HG03354 (cell line): ENCODE results near the gene SERAC1.

Source experiments
- ATAC-seq: cut with Tn5 transposase; IDR thresholded peaks from one replicate; pipeline ENCODE4 v1.9.1; 2021; ENCODE audit warnings: mild to moderate bottlenecking; ENCODE audit not compliant: unreplicated experiment, poor library complexity, severe bottlenecking

The SERAC1 gene

DNA sequence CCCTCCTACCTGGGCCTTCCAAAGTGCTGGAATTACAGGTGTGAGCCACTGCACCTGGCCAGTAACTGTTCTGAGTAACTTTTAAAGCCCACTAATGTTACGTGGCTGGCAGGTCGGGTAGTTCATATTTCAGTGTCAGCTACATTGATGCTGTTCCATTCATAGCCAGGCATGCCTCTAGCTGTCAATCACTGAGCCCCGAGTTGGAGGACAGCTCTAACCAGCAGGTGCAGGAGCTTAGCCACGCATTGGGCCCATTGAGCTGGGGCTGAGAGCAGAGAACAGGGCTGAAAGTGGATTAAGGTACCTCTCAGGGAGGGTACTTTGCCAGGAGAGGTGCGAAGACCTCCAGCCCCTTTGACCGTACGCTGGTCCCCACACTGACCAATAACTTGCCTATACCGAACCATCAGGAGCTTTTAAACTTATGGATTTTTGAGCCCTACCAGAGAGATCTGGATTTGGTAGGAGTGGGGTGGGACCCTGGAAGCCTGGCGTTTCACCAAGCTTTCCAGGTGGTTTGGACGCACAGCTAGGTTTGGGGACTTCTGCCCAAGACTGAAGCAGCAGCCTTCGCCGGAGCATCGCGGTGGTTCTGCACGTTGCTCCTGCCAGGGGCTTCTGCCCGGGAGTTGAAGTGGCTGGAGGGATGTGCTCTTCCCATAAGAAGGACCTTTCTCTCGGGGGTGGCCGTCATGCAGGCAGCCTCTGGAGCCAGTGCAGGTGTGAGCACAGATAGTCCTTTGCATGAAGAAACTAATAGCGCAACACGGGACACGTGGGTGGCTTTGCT lies 82.6 kb downstream of the SERAC1 start:
- ATAC-seq = no peak

DNA sequence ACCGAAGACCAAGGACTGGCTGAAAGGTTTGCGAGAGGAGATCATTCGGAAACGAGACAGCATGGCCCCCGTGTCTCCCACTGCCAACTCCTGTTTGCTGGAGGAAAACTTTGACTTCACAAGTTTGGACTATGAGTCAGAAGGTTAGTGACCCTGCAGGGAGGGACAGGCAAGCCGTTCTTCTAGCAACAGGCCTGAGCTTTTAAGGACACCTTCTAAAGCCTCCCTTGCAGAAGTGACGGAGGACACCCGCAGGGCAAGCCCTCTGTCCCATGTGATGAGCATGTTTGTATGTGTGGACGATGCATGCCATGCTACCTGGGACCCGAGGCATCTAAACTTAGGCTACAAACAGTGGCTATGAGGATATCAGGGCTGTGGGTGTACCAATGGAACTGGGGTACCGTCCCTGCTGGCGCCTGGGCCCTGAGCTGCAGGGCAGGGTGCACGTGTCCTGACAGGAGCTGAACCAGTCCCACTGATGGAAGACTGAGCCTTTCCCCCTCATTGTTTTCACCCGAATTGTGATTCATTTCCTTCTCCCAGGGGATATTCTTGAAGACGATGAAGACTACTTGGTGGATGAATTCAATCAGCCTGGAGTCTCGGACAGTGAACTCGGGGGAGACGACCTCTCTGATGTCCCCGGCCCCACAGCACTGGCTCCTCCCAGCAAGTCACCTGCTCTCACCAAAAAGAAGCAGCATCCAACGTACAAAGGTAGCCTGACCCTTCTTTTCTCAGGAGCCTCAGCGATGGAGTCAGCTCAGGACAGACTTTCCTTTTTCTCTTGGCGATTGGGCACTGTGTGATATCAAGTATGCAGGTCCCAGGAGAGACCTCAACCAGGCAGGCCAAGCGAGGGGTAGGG lies 84.4 kb downstream of the SERAC1 start:
- no peak for ATAC-seq

DNA sequence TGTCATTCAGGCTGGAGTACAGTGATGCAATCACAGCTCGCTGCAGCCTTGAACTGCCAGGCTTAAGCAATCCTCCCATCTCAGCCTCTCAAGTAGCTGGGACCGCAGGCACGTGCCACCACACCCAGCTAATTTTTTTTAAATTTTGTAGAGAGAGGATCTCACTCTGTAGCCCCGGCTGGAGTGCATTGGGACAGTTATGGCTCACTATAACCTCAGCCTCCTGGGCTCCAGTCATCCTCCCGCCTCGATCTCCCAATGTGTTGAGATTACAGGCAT lies 86.5 kb downstream of the SERAC1 start:
- ATAC-seq = no peak

DNA sequence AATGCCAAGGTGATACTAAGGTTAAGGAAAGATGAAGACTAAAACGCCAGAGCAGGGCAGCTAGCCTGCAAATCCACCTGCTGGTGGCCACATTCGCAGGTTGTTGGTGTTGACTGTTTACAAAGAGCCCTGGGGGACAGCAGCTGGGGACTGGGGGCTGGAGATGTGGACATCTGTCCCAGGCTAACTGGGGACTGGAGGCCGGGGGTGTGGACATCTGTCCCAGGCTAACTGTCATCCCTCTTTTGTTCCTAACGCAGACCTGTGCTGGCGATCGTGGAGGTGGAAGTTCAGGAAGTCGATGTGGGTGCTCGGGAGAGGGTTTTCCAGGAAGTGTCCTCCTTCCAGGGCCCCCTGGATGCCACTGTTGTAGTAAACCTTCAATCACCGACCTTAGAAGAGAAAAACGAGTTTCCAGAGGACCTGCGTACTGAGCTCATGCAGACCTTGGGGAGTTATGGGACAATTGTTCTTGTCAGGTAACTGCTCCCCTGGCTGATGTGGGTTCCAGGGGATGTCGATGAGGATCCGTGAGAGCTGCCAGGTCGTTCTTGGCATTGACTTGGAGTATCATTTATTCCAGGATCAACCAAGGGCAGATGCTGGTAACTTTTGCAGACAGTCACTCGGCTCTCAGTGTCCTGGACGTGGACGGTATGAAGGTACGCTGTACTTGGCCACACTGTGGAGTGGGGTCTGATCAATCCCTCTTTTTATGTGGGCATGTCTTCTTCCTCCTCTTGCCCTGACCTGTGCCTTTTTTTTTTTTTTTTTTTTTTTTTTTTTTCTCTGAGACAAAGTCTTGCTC lies 87.0 kb downstream of the SERAC1 start:
- ATAC-seq = no peak

DNA sequence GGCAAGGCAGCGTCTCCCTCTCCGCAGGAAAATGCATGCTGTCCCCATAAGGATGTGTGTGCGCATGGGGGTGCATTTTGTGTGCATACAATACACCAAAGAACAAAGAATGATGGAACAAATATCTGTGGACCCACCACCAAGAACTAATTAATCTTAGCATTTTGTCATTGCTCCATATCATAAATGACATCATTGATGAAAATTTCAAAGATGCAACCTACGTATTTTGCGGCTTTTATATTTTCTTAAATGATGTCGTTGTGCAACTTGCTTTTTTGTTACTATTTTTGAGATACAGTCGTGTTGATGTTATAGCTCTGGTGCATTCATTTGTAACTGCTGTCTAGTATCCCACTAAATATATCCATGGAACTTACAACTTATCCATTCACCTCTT lies 89.7 kb downstream of the SERAC1 start:
- ATAC-seq = no peak

DNA sequence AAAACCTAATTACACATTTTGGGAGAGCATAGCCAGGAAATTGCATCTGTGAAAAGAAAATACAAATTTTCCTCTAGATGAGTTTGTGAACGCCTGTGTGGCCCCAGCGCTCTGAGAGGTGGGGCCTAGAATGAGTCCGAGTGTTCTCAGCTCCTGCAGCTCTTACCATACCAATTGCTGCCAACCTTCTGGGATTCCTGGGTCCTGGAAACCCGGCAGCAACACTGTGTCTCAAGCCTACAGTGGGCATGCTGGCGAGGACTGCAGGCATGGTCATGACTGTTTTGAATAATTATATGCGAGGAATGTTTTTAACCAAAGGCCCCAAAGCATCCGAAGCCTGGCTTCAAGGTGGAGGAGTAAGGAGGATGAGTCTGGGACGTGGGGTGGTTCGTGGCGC lies 90.4 kb downstream of the SERAC1 start:
- no peak for ATAC-seq

DNA sequence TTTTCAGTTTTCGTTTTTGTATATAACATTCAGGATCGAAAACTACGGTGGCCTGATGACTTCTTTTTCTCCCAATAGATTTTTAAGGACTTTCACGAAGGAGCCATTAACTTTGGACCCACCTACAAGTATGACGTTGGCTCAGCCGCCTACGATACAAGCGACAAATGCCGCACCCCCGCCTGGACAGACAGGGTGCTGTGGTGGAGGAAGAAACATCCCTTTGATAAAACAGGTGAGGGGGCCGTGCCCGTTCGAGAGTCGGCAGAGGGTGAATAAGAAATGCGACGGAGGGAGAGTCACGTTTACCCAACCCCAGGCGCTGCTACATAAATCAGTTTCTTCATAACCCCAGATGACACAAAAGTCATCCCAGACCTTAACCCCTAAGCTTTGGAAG lies 91.5 kb downstream of the SERAC1 start:
- ATAC-seq = no peak

DNA sequence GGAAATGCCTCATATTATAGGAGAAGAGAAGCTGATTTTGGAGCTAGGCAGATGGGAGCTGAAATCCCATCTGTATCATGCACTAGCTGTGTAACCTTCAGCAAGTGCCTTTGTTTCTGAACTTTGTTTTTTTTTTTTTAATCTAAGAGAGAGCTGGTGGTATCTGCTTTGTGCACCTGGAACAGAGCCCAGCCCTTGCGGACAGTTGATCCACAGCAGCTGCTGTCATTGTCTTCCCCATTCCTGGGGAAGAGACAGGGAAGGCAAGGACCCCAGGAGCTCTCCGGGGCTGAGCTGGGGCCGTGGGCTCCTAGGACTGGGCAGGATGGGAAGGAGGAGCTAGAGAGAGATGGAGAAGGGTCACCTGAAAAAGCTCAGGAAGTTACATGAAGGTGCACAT lies 94.3 kb downstream of the SERAC1 start:
- no peak for ATAC-seq

DNA sequence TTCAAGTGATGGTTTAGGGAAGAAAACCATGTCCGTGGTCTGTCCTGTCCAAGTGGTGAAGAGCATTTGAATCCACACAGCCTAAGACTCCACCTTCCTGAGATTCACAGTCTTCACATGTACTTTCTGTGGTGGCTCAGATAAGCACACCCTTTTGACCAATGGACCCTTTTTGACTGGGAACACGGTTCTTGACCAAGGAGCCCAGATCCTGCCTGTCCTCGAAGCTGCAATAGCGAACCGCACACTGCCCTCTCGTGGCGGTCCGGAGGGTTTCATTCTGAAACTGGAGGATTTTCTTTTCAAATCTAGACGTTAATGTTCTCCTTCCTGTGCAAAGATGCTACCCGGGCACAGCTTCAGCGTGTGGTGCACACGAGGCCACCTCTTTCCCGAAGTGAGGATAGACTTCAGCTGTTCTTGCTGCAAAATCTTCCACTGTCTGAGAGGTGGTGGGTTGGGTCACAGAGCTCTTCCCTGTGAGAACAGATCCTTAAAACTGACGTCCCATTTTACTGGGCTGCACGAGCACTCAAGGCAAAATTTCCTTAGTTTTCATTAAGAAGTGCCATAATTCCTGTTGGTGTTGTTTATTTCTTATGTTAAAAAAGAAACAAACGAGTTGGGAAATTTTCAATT lies 95.9 kb downstream of the SERAC1 start:
- ATAC-seq = peak; percentile 45

DNA sequence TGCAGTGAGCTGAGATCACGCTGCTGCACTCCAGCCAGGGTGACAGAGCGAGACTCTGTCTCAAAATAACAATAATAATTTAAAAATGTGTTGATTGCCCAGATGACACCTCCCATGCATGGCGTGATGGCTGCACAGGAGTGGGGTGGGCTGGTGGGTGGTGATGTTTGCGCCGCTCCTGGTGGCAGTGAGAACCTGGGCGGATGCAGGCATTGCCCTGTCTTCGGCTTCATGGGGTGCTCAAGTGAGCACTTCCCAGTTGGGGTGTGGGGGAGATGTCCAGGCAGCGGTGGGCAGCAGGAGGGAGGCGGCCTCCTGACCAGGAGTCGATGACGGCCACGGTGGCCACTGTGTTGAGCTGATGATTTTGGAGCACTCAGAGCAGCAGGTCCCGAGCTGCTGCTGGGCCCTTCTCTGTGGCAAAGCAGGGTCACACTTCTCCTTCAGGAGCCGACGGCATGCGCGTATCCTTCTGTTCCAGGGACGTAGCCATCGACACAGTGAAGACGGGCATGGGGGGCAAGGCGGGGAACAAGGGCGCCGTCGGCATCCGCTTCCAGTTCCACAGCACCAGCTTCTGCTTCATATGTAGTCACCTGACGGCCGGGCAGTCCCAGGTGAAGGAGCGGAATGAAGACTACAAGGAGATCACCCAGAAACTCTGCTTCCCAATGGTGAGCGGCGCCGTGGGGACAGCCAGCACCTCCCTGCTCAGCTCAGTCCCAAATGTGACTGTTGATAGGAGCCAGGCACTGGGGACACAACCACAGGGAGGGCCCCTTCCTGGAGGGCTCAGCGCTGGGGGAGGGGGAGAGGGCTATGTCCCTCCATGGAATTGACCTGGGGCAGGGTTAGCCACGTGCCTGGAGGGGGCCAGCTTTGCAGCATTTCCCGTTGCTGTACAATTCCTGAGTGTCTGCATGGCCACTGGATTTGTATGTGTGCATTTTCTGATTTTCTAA lies 96.7 kb downstream of the SERAC1 start:
- ATAC-seq = no peak

DNA sequence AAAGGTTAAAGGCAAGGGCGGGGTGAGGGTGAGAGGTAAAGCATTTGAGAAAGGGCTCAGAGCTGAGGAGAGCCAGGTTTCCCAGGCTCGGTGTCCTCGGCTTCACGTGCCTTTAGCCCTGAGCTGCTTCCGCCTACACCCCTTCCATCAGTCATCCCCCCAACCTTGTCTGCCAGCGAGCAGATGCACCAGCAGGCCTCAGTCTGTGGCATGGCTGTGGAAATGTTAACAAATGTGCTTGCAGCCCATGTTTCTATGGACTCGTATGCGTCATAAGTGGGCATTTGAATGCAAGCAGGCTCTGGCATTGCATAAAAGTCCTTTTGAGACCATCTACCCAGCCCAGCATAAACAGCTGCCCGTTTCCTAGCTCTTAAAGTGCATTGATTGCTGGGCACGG lies 97.5 kb downstream of the SERAC1 start:
- ATAC-seq = no peak

DNA sequence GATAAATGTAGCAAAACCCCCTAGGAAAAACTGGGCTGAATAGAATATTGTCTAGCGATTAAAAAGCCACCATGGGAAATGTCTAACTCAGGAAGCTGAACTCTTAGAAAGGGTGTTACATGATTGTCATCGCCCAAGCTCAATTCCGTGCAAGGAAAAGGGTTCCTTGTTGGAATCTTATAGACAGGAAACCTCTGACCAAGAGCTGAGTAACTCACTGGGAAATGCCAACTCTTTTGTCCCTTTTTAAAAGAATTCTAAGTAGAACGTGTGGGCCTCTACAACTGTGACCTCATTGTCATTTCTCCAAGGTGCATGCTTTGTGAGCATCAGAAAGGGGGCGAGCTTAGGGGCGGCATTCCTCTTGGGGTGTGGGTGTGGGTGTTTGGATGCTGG lies 98.3 kb downstream of the SERAC1 start:
- ATAC-seq = no peak

DNA sequence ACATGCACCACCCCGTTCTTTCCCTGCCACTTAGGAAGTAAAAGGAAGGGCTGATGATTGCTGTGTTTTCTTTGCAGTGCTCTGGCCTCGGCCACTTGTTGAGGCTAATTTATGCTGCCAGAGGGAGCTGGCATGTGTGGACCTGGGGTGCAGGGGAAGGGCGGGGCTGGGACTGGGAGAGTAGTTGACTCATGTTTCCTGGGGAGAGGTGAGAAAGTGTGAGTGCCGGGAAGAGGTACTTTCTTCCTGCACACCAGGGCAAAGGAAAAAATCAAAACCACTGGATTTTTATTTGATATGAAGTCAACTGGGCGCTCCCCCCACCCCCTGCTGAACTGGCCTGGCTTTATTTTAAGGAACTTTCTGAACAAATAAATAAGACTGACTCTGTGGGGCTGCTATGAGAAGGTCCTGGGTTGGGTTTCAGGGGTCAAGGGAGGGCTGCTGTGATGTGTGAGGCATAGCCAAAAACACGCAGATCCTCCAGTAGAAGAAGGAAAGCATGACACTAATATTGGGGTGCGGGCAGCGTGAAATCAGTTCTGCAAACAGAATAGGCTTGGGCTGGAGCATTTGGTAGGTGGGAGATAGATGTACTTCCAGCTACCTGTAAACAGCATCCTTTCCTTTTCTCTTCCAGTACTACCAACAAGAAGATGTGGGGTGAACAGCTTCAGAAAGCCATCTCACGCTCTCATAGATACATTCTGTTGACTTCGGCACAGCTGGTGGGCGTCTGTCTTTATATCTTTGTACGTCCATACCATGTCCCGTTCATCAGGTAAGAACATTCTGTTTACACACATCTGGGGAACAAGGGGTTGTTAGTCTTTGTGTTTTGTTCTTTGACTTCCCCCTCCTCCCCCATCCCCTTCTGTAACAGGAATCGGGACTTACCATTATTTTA lies 98.9 kb downstream of the SERAC1 start:
- no peak for ATAC-seq

DNA sequence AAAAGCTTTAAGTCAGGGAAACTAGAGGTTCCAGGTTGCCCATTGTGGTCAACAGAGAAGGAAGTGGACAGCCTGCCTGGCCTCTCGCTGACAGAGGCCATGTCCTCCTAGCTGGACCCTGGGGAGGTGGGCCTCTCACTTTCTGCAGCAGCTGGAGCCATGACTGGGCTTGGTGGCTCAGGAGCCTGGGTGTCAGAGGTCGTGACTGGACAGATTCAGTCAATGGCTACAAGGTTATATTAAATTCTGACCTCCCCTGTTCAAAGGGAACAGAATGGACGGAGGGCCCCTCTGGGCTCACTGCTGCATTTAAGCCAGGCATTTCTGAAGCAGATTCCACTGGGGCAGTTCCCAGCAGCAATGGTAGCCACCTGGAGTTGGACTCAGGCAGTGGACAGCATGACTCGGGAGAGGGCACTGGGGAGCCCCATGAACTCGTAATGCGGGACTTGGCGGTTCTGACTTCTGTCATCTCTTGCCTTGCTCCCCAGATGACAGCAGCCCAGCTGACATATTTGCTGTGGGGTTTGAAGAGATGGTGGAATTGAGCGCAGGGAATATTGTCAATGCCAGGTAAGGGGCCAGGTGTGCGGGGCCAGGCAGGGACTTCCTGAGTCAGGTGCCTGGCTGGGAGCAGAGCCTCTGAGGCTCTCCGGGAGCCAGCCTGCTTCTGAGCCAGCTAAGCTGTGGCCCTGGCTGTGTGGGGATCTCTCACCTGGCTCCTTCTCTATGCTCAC lies 99.7 kb downstream of the SERAC1 start:
- no peak for ATAC-seq

DNA sequence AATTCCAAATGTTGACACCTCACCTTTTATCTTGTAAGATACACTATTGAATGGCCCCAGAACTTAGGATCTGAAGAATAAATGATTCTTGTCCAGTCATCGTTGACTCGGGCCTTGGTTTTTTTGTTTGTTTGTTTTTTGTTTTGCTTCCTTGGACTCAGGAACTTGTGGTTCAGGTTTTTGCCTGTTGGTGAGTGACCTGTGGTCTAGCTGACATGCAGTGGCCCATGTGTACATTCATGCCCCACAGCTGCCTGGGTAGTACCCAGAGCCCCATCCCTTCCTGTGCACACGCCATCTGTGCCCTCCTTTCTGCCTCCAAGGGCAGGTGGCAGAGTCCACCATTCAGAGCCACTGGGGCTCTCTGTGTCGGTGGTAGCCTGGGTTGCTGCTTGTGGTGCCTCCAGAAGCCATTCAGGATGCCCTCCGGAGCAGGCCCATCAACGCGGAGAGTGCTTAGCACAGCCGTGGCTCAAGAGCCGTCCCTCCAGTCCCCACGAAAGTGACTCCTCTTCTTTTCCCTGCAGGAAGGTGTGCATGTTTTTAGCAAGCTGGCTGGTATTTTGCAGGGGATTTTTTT lies 100.5 kb downstream of the SERAC1 start:
- ATAC-seq = no peak

DNA sequence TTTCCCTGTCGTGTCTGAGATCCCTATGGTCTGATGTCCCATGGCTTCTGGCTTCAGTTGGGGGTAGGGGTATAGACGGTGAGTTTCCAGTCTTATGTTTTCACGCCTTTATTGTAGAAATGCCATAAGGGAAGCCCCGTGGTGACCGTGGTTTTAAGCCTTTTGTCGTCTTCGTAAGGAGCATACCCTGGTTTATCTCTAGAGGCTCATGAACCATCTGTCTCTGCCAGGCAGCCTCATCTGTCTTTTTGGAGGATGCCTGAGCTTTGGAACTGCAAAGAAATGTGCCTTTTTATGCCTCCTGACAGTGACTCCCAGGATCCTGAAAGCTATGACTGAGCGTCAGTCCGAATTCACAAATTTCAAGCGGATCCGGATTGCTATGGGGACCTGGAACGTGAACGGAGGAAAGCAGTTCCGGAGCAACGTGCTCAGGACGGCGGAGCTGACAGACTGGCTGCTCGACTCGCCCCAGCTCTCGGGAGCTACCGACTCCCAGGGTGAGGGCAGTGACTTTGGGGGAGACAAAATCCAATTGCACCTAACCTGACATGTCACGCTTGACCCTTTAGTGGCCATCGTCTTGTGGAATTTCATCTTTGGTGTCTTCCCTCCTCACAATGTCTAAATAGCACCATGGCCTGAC lies 101.8 kb downstream of the SERAC1 start:
- ATAC-seq = no peak
